DMS79 treated with DMSO at 0.1 percent for 48 hours (cell line): ENCODE measurements around the gene TGFBR3.

Experiments used
- DNase-seq: peaks from one replicate; lab custom pipeline; 2025; lab: John Stamatoyannopoulos, UW

Gene TGFBR3

DNA sequence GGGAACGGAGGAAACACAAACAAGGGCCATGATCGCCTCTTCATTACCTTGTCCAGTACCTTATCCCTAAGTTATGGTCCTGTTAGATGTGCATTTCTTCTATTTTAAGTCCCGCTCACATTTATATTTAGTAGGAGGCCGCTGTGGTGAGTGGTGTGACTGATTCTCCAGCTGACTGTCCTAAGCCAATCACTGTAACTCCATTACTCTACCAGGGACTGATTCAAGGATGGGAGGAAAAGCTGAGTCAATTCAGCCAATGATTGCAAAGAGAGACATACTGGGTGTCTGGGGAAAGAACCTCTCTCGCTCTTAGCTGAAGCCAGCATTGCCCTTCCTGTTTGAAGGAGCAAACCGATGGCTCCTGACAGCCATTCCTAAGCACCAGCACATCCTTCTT lies 59.7 kb downstream of the TGFBR3 start:
- no peak for DNase-seq

DNA sequence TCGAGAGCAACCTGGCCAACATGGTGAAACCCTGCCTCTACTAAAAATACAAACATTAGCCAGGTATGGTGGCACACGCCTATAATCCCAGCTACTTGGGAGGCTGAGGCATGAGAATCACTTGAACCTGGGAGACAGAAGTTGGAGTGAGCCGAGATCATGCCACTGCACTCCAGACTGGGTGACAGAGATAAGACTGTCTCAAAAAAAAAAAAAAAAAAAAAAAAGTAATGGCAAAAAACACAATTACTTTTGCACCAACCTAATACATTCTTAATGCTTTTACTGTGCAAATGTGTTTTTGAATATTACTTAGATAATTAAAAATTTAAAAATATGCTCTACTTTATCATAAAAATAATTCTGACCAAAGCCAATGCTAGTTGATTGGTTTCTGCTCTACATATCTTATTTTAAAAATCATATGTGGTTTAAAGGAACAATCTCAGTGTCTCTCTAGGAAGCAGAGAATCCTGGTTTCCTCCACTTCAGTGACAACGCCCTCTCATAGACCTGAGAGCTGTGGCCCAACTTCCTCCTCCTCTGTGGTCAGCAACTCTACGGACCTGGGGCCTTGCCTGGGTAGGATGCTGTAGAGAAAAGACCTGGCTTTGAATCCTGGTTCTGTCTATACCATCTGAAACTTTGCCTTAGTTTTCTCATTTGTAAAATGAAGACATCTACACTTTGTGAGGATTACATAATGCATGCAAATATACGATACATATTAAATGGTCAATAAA lies 64.7 kb downstream of the TGFBR3 start:
- no peak for DNase-seq

DNA sequence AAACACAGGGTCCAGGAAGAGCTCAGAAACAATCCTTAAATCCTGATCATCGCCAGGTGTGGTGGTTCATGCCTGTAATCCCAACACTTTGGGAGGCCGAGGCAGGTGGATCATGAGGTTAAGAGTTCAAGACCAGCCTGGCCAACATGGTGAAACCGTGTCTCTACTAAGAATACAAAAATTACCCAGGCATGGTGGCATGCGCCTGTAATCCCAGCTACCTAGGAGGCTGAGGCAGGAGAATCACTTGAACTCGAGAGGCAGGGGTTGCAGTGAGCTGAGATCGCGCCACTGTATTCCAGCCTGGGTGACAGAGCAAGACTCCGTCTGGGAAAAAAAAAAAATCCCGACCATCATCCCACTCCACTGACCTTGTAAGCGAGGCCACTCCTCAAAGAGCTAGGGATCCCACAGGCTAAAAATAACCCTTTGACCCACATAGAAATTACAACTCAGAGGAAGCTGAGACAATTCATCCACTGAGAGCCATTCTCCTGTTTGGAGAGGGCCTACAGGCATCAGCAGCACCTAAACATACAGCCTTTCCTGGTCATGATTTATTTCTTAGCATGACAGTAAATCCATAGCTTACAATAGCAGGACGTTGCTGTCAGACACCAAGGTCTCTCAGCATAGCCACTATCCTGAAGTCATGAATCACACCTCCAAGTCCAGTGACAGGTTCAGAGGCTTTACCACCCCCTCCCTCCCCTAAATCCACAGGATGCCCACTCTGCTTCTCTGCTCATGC lies 66.7 kb downstream of the TGFBR3 start:
- no peak for DNase-seq

DNA sequence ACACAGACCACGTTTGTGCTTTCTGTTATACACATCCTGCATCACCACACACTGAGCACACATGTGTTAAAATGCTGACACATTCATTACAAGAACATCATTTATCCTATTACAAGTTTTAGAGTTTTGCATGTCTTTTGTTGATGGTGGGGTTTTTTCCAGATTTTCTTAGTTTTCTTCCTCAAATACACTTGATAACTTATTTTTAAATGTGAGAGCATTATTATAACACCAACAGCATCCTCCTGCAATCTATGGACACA lies 67.3 kb downstream of the TGFBR3 start:
- no peak for DNase-seq

DNA sequence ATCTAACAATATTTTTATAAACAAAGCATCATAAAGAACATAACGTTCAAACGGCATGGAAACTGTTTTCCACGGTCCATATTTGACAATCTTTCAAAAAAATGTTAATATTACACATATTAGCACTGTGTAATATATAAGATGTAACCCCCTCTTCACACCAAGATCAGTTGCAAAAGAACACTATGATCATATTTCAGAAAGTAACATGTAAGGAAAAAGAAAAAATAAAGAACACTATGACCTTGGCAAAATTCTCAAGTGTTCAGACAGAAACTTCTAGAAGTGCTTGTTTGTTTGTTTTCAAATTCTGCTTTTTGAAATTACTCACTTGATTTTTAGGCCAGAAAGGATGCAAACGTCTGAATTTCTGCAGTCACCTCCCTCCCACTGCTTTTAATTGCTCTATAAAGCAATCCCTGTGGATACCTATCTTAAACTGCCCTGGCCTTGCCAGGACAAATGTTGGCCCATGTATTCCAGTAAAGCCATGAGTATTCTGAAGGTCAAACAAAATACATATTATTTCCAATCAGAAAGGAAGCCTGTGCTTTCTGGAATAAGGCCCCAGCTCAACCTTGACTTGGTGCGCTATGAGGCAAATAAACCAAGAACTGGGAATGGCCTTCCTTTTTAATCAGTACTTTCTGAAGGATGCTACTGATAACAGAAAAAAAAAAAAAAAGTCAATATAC lies 68.6 kb downstream of the TGFBR3 start:
- no peak for DNase-seq

DNA sequence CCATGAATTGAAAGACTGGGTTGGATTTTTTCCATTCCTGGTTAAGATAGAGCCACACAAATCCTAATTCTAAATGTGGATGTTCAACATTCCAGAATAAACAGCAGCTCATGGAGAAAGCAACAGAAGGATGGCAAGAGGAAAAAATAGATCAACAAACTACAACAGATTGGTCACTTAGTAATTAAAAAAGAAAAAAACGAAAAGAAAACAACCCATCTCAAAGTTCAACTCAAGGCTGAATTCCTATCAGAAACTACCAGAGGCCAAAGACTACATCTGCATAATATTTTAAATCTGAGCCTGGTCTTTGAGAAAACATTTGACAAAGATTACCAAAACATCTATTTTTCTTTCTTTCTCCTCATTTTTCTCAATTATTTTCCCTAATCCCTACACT lies 69.9 kb downstream of the TGFBR3 start:
- no peak for DNase-seq

DNA sequence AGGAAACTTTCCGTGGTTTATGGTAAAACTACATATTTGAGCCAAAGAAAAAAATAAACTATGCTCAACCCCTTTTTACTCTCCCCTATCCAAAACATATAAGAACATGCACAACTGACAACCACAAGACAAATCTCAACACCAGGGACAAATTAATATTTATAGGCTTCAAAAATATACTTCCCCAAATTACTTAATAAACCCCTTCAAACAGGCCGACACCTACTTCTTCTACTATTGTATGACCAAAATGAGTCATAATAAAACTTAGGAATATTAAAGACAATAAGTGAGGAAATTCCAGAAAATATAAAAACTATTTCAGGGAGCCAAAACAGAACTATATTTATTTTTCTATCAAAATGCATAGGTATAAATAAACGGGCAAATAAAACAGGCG lies 71.5 kb downstream of the TGFBR3 start:
- DNase-seq, result no peak

DNA sequence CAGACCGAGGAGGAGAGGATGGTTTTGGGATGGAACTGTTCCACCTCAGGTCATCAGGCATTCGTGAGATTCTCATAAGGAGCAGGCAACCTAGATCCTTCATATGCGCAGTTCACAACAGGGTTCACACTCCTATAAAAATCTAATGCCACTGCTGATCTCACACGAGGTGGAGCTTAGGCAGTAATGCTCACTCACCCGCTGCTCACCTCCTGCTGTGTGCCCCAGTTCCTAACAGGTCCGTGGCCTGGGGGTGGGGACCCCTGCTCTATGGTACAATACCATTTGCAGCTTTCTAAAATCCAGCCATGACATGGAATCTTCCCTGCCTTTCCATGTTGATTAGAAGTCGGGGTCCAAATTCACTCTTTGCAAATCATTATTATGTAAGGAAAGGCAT lies 72.1 kb downstream of the TGFBR3 start:
- DNase-seq, result no peak

DNA sequence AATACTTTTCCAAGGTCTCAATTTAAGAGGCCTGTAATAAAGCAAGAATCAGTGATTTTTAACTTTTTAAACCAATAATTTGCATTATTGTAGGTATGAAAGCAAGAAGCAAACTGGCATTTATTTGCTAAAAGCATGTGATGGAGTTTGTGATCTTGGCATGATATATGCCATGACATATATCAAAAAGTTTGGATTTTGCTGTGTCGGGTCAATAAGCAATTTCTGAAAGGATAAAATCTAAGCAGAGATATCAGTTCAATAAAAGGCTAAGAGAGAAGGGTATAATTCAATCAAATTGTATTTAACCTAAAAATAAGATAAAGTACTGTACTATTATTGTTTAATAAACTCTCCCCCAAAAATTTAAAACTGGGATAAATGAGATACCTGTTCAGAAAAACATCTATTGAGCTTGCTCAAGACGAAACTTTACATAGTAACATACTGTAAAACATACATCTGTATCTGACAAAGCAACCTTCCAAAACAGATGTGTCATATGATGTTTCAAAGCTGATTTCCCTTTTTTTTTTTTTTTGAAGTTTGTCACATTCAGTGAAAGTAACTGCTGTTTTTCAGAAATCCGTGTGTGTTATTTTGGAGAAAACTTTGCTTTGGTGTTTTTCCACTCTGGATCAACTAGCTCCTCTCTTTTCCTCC lies 74.5 kb downstream of the TGFBR3 start:
- no peak for DNase-seq

DNA sequence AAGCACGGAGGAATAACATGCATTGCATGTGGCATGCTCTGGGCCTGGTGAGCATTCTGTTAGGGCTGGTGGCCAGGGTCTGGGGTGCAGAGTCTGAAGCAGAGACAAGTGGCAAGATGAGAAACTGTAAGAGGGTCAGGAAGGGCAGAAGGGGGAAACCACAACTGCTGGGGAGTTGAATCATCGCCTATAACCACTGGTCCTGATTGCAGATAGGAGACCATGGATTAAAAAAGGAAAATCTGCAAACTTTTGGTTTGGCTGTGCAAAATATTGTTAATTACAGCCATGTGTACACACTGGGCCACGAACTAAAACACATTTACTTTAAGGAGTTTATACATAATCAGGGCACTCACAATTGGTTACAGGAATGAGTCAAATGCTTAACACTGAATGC lies 76.6 kb downstream of the TGFBR3 start:
- DNase-seq, result no peak

DNA sequence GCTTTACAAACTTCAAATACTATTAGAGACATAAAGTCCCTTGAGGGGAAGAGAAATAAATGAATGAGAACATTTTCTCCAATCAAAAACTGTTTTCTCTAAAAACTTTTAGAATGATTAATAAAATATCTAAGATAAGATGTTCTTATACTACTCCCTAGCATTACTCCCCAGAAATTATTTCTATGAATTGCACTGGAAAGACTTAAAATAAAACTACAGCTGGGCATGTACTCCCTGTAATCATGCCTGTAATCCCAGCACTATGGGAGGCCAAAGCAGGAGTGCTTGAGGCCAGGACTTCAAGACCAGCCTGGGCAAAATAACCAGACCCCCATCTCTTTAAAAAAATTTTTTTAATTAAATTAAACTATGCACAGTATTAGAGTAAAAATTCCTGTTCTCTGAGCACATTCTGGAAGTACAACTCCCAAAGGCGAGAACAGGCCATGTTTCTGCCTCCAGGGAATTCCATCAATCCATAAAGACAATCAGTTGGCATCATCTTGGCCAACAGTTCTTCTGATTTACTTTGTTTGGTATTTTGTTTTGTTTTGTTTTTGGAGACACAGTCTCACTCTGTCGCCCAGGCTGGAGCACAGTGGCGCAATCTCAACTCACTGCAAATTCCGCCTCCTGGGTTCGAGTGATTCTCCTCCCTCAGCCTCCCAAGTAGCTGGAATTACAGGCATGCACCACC lies 77.9 kb downstream of the TGFBR3 start:
- DNase-seq, result no peak

DNA sequence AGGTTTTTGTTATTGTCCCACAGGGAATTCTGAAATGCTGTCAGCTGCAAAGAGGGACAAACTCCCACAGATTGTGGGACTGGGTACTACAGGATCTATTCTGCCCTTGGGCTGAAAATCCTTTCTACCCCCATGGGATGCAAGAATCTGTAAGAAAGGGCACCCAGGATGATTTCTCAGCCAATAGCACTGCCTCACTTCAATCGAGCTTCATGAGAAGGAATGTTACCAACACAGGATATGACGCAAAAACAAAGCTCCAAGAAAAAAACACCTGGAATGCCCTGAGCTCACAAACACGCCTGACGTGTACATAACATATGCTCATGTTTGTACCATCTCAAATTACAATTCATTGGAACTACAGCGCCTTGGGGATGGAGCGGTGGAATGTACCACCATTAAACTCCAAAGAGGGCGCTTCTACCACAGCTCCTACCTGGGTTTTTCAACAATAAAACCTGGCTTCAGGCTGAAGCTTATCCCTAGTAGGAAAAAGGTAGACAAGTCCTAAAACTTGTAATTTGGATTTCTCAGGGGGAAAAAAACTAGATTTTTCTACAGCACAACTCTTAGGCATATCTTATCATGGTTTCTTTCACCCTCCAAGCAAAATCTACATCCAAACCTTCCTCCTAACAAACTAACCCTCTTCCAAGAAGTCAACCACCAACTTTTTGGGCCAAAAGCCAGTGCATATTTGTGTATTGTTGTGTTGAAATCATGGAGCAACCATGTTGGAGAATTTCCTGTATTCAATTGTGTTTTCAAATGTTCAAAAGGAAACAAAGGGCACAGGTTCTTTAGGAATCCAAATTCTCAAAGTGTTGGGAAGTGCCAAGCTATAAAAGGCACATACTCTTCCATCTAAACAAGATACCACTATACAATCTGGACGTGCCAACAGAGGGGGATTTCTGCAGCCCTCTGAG lies 78.9 kb downstream of the TGFBR3 start:
- no peak for DNase-seq

DNA sequence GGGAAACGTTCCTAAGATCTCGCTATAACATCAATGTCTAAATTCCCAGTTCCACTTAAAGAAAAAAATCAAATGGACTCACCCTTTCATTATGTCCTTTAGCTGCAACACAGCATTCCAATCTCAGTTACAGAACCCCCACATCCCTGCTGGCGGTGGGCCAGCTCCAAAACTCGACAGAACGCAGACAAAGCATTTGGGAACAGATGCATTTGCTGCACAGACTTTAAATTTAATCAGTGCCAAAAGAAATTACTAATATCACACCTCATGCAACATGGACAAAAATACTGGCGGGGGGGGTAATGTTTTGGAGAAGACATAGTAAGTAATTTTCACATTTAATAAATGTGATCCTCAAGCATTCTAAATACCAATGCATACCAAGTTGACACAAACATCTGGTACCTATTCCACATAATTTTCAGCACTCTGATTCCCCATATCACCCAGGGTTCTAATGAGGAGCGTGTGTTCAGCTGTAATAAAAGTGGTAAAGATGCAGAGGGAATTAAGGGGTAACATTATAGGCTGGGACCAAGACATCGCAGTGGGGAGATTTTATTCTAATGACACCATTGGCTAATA lies 79.7 kb downstream of the TGFBR3 start:
- no peak for DNase-seq

DNA sequence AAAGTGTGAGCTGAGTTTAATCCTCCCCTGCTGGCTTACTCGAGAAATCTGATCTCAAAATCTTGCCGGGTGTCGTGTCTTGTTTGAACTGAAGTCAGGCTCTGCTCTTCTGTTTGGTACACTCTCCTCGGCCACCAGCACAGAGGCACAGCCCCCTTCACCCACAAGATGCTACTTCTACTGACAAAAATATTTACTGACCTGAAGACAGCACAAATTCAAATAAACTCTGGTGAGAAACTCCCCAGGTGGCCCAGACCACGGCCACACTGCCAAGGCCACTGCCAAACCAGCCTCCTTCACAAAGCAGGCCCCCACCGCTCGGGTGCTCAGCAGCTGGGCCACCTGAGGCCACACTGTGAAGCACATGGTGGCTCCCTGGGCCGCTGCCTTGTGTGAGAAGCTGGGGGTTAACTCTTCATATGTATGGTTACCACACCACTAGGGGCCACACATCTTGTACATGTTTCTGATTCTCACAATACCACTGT lies 80.6 kb downstream of the TGFBR3 start:
- DNase-seq, result no peak

DNA sequence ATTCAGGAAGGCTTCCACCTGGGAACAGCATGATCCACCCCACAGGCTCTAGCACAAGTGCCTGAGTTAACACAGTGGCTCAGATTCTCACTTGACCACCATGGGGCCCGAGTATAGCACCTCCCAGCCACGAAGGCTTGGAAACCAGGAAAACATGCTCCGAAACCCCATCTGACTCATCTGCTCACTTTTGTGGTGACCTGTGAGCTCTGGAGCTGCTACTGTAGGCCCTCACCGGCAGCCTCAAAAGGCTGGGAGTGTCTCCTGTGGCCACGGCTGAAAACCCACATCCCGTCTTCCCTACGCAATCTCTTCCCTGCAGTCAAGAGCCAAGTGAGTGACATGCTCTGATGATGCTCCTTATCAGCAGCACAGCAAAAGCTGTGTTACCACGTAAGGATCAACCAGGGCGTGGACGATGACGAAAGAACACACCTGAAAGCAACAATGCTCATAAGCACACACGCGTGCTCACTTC lies 81.4 kb downstream of the TGFBR3 start:
- no peak for DNase-seq

DNA sequence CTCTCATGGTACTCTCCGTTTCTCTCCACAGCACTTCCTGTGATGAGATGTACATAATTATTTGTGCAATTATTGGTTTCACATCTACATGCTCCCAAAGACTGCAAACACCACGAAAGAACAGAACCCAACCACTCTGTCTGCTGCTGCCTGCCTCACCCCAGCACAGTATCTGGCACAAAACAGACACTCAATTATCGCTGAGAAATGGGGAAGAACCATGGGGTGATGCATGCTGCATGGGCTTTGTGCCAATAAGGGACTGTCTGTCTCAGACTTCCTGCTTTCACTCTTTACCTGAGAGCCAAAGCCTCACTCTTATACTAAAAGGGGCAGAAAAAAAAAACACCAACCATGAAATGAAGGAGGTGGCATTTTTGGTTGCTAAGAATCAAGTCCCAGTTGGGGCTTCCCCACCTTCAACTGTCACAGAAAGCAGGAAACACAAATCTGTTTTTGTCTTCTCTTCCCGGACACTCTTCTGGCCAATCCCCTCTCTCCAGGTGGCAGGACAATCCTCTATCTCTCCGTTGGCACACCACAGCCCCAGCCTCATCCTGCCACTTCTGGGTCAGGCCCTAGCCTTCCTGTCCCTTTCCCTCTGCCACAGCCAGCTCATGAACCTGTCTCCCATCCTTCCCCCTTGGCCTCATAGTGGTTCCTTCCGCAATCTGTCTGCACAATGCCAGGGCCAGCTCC lies 82.0 kb downstream of the TGFBR3 start:
- DNase-seq, result no peak

DNA sequence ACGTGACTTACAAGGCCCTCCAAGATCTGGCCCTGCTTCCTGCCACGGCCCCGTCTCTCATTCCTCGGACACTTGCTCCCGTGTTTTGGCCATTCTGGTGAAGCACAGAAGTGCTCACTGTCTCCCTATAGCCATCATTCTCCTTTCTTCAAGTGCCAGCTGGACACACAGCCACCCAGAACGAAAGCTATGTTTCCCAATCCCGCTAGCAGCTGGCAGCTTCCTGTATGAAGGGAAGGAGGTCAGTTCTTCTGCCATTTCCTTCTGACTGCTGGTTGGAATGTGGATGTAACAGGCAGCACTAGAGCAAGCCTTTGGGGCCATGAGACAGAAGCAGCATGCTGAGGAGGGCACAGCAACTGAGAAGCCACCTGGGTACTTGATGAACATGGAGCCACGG lies 82.8 kb downstream of the TGFBR3 start:
- DNase-seq, result no peak

DNA sequence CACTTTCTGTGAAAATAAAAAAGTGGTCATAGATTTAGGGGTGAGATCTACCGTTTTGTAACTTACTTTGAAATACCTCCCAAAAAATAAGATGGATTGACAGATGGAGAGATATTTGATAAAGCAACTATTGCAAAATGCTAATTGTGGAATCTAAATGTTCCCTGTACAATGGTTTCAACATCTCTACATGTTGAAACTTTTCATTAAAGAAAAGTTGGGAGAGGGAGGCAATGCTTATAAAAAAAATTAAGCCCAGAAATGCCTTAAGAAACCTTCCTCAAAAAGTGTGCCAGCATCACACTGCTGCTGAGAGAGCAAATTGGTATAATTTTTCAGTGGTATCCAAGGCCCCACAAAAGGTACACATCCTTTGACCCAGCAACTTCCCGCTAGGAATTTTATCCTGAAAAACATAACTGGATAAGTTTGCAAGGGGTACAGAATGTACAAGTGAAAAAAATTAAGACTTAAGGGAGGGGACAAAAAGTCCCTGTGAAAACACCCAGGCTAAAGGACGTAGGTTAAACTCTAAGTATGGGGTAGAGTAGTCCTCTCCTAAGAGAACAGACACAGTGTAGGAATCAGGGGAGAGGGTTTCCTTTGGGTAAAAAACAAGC lies 84.3 kb downstream of the TGFBR3 start:
- DNase-seq, result no peak

DNA sequence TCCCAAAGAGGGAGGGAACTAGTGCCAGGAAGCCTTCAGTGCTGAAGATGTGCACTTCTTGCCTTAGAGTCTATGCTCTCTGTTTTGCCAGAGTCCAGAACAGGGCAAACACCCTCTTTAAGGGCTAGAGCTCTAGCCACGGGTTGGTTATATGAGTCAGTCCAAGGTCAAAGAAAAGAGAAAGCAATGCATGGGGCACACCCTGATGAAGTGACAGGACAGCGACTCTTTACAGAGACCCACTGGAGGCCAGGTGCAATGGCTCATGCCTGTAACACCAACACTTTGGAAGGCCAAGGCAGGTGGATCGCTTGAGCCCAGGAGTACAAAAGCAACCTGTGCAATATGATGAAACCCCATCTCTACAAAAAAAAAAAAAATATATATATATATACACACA lies 86.1 kb downstream of the TGFBR3 start:
- no peak for DNase-seq
